Neural cell (in vitro differentiated cells): ENCODE data around the gene CCR7. TPM values are rescaled to one million over a fixed set of nuclear protein-coding genes. Genes with fewer than 3 reads are reported as not detected.

Experiments used
- H2AFZ ChIP-seq: fragments of 200-600, 300-800 bp; sonication (generic), shearing (Covaris generic); 2 replicates; pipeline ENCODE4 v1.6.0; 2014; ENCODE audit warnings: low read depth, mild to moderate bottlenecking, antibody characterized with exemption, low read length, moderate library complexity
- H3F3A ChIP-seq: fragments of 200-600 bp; shearing (Covaris generic); 2 replicates; pipeline ENCODE4 v1.6.1; 2016; ENCODE audit warnings: mild to moderate bottlenecking, moderate library complexity, mixed read lengths, antibody characterized with exemption, low read length; ENCODE audit not compliant: insufficient read depth, poor library complexity, severe bottlenecking
- H3K27ac ChIP-seq: fragments of 200-600, 300-800 bp; sonication (generic), shearing (Covaris generic); 2 replicates; pipeline ENCODE4 v1.5.1; 2014; ENCODE audit warnings: mild to moderate bottlenecking, low read length, moderate library complexity
- H3K27me3 ChIP-seq: fragments of 300-800, 200-600 bp; sonication (generic), shearing (Covaris generic); 2 replicates; pipeline ENCODE4 v1.6.0; 2014; ENCODE audit warnings: mild to moderate bottlenecking, low read depth, low read length, moderate library complexity; ENCODE audit not compliant: insufficient read depth
- H3K36me3 ChIP-seq: fragments of 300-800, 200-600 bp; sonication (generic), shearing (Covaris generic); 2 replicates; pipeline ENCODE4 v1.5.1; 2014; ENCODE audit warnings: mild to moderate bottlenecking, antibody characterized with exemption, low read length, moderate library complexity; ENCODE audit not compliant: insufficient read depth
- H3K4me2 ChIP-seq: fragments of 300-800, 200-600 bp; sonication (generic), shearing (Covaris generic); 2 replicates; pipeline ENCODE4 v1.6.0; 2014; ENCODE audit warnings: mild to moderate bottlenecking, low read length
- H3K4me3 ChIP-seq: fragments of 300-800, 200-600 bp; sonication (generic), shearing (Covaris generic); 2 replicates; pipeline ENCODE4 v1.5.1; 2014; ENCODE audit warnings: mild to moderate bottlenecking, low read length, moderate library complexity
- H3K79me2 ChIP-seq: fragments of 200-600 bp; shearing (Covaris generic); replicated peaks from 2 replicates; pipeline ENCODE4 v1.6.0; 2014; ENCODE audit warnings: mild to moderate bottlenecking, low read length, moderate library complexity; ENCODE audit not compliant: insufficient read depth
- H3K9ac ChIP-seq: fragments of 300-800, 200-600 bp; sonication (generic), shearing (Covaris generic); 2 replicates; pipeline ENCODE4 v1.6.1; 2016; ENCODE audit warnings: mild to moderate bottlenecking, low read length, mixed read lengths
- H3K9me2 ChIP-seq: fragments of 200-600 bp; shearing (Covaris generic); 2 replicates; pipeline ENCODE4 v1.6.1; 2016; ENCODE audit warnings: mild to moderate bottlenecking, low read length, mixed read lengths; ENCODE audit not compliant: insufficient read depth
- H3K9me3 ChIP-seq: fragments of 200-600, 300-800 bp; sonication (generic), shearing (Covaris generic); 2 replicates; pipeline ENCODE4 v1.6.1; 2016; ENCODE audit warnings: mild to moderate bottlenecking, mixed run types, low read length, moderate library complexity, mixed read lengths
- H4K20me1 ChIP-seq: fragments of 200-600 bp; shearing (Covaris generic); 2 replicates; pipeline ENCODE4 v1.6.1; 2016; ENCODE audit warnings: mild to moderate bottlenecking, mixed run types; ENCODE audit not compliant: insufficient read depth
- EP300 ChIP-seq: fragments of 450-650 bp; conservative IDR thresholded peaks from 2 replicates; pipeline ENCODE4 v1.6.1; 2014; ENCODE audit warnings: antibody characterized with exemption, mild to moderate bottlenecking, moderate library complexity; ENCODE audit not compliant: poor library complexity, severe bottlenecking
- EZH2 ChIP-seq: fragments of 200-600, 300-800 bp; shearing (Covaris generic), sonication (generic); IDR thresholded peaks from 2 replicates; pipeline ENCODE4 v1.6.1; 2014; ENCODE audit warnings: antibody characterized with exemption, low read length, borderline replicate concordance, mild to moderate bottlenecking; ENCODE audit not compliant: insufficient read depth, poor library complexity, severe bottlenecking
- MXI1 ChIP-seq: fragments of 450-650 bp; conservative IDR thresholded peaks from 2 replicates; pipeline ENCODE4 v1.6.1; 2014; ENCODE audit warnings: antibody characterized with exemption, mild to moderate bottlenecking; ENCODE audit not compliant: poor library complexity, severe bottlenecking
- POLR2AphosphoS5 ChIP-seq: IDR thresholded peaks from 2 replicates; pipeline ENCODE4 v1.6.1; 2012
- RAD21 ChIP-seq: fragments of 450-650 bp; conservative IDR thresholded peaks from 2 replicates; pipeline ENCODE4 v1.6.1; 2014; ENCODE audit warnings: antibody characterized with exemption, mild to moderate bottlenecking, moderate library complexity
- SMC3 ChIP-seq: fragments of 450-650 bp; conservative IDR thresholded peaks from 2 replicates; pipeline ENCODE4 v1.6.1; 2014; ENCODE audit warnings: antibody characterized with exemption, mild to moderate bottlenecking, moderate library complexity; ENCODE audit not compliant: poor library complexity
- TAF1 ChIP-seq: IDR thresholded peaks from 2 replicates; pipeline ENCODE4 v1.6.1; 2012; ENCODE audit warnings: low read depth
- polyA plus RNA-seq: library from polyadenylated mRNA; depleted of rRNA; stranded (reverse); fragments of >200 nt; gene quantifications from 2 replicates; pipeline ENCODE4 v1.2.3, GENCODE V29; 2014
- TF ChIP-seq, protein P1 (sequence below): IDR thresholded peaks from 2 replicates; pipeline ENCODE4 v1.6.1; 2012; ENCODE audit warnings: borderline replicate concordance
- TF ChIP-seq, protein P2 (sequence below): fragments of 450-650 bp; IDR thresholded peaks from 2 replicates; pipeline ENCODE4 v1.5.1; 2014; ENCODE audit warnings: antibody characterized with exemption, mild to moderate bottlenecking, moderate library complexity; ENCODE audit not compliant: poor library complexity, severe bottlenecking

CCR7 gene
- polyA plus RNA-seq, 1 donor from 2014 or later: not detected

DNA sequence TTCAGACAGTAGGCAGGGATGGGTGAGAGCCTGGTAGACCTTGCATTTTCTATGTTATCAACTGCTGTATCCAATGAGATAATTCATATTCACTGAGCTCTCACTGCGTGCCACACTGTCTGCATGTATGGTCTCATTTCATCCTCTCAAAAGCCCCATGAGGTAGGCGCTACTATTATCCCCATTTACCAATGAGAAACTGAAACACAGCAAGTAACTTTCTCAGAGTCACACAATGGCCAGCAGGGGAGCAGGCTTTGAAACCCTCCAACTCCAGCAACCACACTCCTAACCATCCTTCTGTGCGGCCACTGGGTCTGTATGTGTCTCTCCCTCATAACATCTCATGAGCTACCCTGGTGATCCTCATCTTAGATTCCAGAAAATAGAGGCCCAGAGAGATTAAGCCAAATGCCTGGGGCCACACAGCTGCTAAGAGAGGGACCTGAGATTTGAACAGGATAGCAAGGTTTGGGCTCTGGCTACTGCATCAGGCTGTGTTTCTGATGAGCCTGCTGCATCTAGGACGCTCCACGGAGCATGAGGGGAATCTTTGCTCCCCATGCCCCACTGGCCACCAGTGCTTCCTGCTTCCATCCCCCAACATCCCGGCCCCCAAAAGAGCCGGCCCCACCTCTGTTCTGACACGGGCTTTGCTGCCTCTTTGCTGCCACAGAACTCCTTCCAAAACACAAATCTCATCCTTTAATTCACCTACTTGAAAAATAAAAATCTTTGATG, 3.2 kb downstream of the CCR7 start:
- H3K9ac ChIP-seq: no peak overlapping the region
- no peak overlapping the region for H3K4me2 ChIP-seq
- no peak for TF ChIP-seq EP300
- TF ChIP-seq, protein P1, sequence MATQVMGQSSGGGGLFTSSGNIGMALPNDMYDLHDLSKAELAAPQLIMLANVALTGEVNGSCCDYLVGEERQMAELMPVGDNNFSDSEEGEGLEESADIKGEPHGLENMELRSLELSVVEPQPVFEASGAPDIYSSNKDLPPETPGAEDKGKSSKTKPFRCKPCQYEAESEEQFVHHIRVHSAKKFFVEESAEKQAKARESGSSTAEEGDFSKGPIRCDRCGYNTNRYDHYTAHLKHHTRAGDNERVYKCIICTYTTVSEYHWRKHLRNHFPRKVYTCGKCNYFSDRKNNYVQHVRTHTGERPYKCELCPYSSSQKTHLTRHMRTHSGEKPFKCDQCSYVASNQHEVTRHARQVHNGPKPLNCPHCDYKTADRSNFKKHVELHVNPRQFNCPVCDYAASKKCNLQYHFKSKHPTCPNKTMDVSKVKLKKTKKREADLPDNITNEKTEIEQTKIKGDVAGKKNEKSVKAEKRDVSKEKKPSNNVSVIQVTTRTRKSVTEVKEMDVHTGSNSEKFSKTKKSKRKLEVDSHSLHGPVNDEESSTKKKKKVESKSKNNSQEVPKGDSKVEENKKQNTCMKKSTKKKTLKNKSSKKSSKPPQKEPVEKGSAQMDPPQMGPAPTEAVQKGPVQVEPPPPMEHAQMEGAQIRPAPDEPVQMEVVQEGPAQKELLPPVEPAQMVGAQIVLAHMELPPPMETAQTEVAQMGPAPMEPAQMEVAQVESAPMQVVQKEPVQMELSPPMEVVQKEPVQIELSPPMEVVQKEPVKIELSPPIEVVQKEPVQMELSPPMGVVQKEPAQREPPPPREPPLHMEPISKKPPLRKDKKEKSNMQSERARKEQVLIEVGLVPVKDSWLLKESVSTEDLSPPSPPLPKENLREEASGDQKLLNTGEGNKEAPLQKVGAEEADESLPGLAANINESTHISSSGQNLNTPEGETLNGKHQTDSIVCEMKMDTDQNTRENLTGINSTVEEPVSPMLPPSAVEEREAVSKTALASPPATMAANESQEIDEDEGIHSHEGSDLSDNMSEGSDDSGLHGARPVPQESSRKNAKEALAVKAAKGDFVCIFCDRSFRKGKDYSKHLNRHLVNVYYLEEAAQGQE: no peak
- no peak for TF ChIP-seq SMC3
- no peak for TF ChIP-seq RAD21
- no peak for TF ChIP-seq EZH2
- TF ChIP-seq MXI1: no peak
- no peak for TF ChIP-seq TAF1
- TF ChIP-seq POLR2AphosphoS5: no peak
- no peaks in the 10 kb centered on the region for H4K20me1 ChIP-seq
- H3K79me2 ChIP-seq: no peaks in the 10 kb centered on the region
- H3K27ac ChIP-seq: no peak overlapping the region
- no peaks in the 10 kb centered on the region for H3F3A ChIP-seq
- H3K9me3 ChIP-seq: no peaks in the 10 kb centered on the region
- no peaks in the 10 kb centered on the region for H3K27me3 ChIP-seq
- no peak overlapping the region for H3K4me3 ChIP-seq
- no peak overlapping the region for H2AFZ ChIP-seq
- no peaks in the 10 kb centered on the region for H3K9me2 ChIP-seq
- no peaks in the 10 kb centered on the region for H3K36me3 ChIP-seq

DNA sequence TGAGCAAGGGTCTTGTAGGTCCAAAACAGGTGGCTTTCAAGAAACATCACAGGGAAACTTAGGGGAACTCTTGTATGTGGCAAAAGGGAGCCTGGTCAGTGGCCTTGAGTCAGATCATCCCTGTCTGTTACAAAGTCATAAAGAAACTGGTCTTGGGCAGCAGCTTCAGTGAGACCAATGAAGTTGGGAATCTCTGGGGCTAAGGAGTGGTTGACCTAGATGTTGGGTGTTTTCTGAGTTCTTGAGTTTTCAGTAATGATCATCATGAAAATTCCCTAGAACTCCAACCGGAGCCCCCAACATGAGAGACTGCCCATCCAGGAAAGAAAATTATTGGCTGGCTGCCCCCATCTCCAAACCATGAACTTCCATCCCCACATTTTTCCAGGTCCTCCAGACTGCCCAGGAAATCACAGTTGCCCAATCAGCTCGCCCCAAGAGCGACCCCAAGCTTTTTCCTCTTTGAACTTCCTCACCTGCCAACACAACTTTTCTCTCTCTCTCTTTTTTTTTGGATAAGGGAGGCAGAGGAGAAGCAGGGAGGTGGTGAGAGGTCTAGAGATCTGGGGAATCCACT, 3.9 kb downstream of the CCR7 start:
- no peak overlapping the region for H3K27ac ChIP-seq
- TF ChIP-seq EP300: no peak
- TF ChIP-seq SMC3: no peak
- TF ChIP-seq TAF1: no peak
- TF ChIP-seq RAD21: no peak
- TF ChIP-seq EZH2: no peak
- TF ChIP-seq, protein P2, sequence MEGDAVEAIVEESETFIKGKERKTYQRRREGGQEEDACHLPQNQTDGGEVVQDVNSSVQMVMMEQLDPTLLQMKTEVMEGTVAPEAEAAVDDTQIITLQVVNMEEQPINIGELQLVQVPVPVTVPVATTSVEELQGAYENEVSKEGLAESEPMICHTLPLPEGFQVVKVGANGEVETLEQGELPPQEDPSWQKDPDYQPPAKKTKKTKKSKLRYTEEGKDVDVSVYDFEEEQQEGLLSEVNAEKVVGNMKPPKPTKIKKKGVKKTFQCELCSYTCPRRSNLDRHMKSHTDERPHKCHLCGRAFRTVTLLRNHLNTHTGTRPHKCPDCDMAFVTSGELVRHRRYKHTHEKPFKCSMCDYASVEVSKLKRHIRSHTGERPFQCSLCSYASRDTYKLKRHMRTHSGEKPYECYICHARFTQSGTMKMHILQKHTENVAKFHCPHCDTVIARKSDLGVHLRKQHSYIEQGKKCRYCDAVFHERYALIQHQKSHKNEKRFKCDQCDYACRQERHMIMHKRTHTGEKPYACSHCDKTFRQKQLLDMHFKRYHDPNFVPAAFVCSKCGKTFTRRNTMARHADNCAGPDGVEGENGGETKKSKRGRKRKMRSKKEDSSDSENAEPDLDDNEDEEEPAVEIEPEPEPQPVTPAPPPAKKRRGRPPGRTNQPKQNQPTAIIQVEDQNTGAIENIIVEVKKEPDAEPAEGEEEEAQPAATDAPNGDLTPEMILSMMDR: no peak
- no peaks in the 10 kb centered on the region for H3K79me2 ChIP-seq
- H2AFZ ChIP-seq: no peak overlapping the region
- no peaks in the 10 kb centered on the region for H3K27me3 ChIP-seq
- H3K9ac ChIP-seq: no peak overlapping the region
- no peaks in the 10 kb centered on the region for H3F3A ChIP-seq
- no peak overlapping the region for H3K4me2 ChIP-seq
- H3K9me3 ChIP-seq: no peaks in the 10 kb centered on the region
- H3K4me3 ChIP-seq: no peak overlapping the region
- H3K36me3 ChIP-seq: no peaks in the 10 kb centered on the region
- no peaks in the 10 kb centered on the region for H3K9me2 ChIP-seq
- no peaks in the 10 kb centered on the region for H4K20me1 ChIP-seq
